Activated CD4-positive, alpha-beta memory T cell treated with anti-CD3 and anti-CD28 coated beads for 36 hours (primary cell): Measurements from ENCODE around the gene PLGLB2. TPM values are rescaled to one million over a fixed set of nuclear protein-coding genes. Genes with fewer than 3 reads are reported as not detected.
"Not testable (repeated sequence)": the region's sequence is repeated elsewhere in the genome, so short reads cannot be mapped to it uniquely, and the experiment has no call there.

ENCODE experiments used
- CTCF ChIA-PET: fragments of 350-600 bp; sonication (Branson Sonifier 250); formaldehyde crosslinking; loops from one replicate; lab custom pipeline; 2021; ENCODE audit warnings: antibody characterized with exemption, inconsistent platforms; lab: Charles Lee
- POLR2A ChIA-PET: fragments of 350-600 bp; sonication (Branson Sonifier 250); formaldehyde crosslinking; loops from one replicate; lab custom pipeline; 2021; ENCODE audit warnings: antibody characterized with exemption; lab: Charles Lee
- DNase-seq: peaks from one replicate; pipeline ENCODE4 v3.0.0-alpha.2; 2020
- H3K27ac Mint-ChIP-seq: one replicate; pipeline ENCODE4 v1.8.0; 2021; ENCODE audit warnings: mixed read lengths
- H3K27me3 Mint-ChIP-seq: one replicate; pipeline ENCODE4 v1.8.0; 2021; ENCODE audit warnings: mixed read lengths
- H3K36me3 Mint-ChIP-seq: one replicate; pipeline ENCODE4 v1.8.0; 2021; ENCODE audit warnings: mixed read lengths
- H3K4me1 Mint-ChIP-seq: one replicate; pipeline ENCODE4 v1.8.0; 2021; ENCODE audit warnings: low read depth, mixed read lengths
- H3K4me3 Mint-ChIP-seq: one replicate; pipeline ENCODE4 v1.8.0; 2021; ENCODE audit warnings: mild to moderate bottlenecking, mixed read lengths
- H3K9me3 Mint-ChIP-seq: one replicate; pipeline ENCODE4 v1.8.0; 2021; ENCODE audit warnings: mixed read lengths
- intact Hi-C: fragments of 100-400 bp; cut with micrococcal nuclease; formaldehyde crosslinking; loops from one replicate; pipeline ENCODE4 v1.15.1; 2023
- total RNA-seq, 2 experiments: library from RNA; stranded (reverse); gene quantifications; one replicate each; pipeline ENCODE4 v1.2.3, GENCODE V29; 2021

The PLGLB2 gene
- total RNA-seq, result under 1 TPM; 0.29 to 0.64 TPM

DNA sequence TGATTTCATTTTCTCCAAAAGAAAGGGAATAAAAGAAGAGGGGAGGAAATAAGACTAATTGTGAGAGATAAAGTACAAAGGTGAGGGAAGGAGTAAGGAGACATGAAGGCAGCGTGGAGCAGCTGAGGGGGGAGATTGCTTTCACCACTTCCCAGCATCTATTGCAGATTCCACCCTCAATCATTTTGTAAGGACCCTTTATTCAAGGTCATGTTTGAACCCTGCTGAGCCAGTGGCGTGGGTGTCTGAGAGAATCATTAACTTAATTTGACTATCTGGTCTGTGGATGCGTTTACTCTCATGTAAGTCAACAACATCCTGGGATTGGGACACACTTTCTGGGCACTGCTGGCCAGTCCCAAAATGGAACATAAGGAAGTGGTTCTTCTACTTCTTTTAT, at the start of gene PLGLB2:
PLGLB2 (plus strand) TSS at position 297 of the 400 bp plus-strand sequence; CDS start at position 364, 67 bp downstream.
- CTCF ChIA-PET, POLR2A ChIA-PET, intact Hi-C loops, H3K27ac Mint-ChIP-seq, H3K4me1 Mint-ChIP-seq, H3K4me3 Mint-ChIP-seq, DNase-seq, H3K9me3 Mint-ChIP-seq, H3K27me3 Mint-ChIP-seq, H3K36me3 Mint-ChIP-seq: not testable (repeated sequence)

DNA sequence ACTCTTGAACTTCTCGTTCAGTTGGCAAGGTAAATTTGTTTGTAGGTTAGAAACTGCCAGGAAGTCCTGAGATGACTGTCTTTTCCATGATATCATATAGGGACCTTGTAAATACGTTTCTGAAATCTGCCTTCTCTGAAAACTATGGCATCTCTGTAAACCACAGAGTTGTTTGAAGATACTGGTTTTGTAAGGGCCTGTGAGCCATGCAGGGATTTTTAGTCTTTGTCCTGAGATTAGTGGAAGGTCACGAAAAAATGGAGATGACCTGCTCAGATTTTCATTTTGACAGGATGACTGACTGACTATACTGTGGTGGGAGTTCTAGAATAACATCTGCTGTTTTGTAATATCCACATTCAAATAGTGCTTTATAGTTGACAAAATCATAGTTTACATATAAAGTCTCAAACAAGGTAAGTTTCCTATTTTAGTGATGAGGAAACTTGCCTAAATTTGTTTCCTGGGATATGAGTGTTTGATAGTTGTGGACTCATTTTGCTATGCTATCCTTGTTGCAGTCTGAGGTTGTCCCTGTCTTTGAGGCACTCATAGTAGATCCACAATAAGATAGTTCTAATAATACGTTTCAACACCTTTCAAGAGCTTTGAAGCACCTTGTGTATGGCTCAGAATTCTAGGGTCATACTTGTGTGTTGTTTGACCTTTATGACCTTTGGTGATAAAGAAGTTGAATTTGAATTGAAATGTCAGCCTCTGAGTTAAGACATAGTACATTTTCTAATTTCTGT, 43.1 kb upstream of the PLGLB2 start:
- H3K9me3 Mint-ChIP-seq, H3K27me3 Mint-ChIP-seq, DNase-seq, H3K36me3 Mint-ChIP-seq, POLR2A ChIA-PET, intact Hi-C loops, CTCF ChIA-PET, H3K4me1 Mint-ChIP-seq: not testable (repeated sequence)
- peak overlapping the region; percentile 76 for H3K27ac Mint-ChIP-seq
- H3K4me3 Mint-ChIP-seq, result peak overlapping the region; percentile 6

DNA sequence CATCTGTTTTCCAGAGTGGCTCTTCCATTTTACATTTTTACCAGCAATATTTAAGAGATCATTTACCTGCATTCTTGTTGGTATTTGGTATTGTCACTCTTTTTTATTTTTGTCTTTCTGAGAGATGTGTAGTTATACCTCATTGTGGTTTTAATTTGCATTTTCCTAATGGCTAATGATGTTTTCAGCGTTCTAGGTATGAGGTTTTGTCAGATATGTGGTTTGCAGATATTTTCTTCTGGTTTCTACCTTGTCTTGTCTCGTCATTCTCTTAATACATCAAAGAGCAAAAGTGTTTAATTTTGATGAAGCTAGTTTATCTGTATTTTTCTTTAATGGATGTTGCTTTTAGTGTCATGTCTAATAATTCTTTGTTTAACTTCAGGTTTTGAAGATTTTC, 39.5 kb upstream of the PLGLB2 start:
- CTCF ChIA-PET, DNase-seq, H3K4me3 Mint-ChIP-seq, intact Hi-C loops, H3K27me3 Mint-ChIP-seq, H3K36me3 Mint-ChIP-seq, H3K9me3 Mint-ChIP-seq, H3K4me1 Mint-ChIP-seq, POLR2A ChIA-PET, H3K27ac Mint-ChIP-seq: not testable (repeated sequence)

DNA sequence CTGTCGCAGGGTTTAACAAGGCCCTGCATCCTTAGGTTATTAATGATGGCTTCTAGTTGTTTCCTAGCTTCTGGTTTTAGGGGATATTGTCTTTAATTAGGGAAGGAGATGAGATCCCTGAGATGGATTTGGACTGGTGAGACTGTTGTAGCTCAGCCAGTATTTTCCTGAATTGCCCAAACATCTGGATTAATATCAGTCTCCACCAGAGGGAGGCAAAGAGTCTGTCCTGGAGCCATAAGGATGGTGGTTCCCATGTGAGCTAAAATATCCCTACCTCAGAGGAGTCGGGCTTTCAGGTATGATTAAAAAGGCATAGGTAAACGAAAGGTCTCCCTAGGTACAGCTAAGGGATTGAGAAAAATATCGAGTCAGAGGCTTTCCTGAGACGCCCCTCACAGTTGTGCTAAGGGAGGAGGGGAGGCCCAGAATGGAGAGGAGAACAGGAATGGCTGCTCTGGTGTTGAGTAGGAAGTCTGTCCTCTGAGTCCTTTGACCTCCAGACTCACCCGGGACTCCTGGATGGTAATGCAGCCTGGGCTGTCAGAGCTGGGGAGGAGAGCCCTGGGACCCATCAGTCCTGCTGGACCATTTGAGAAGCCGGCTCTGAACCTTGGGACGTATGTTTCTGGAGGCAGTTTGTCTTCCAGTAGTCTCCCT, 19.8 kb upstream of the PLGLB2 start:
- H3K36me3 Mint-ChIP-seq, H3K27me3 Mint-ChIP-seq, DNase-seq, POLR2A ChIA-PET, H3K27ac Mint-ChIP-seq, H3K4me1 Mint-ChIP-seq, H3K4me3 Mint-ChIP-seq, CTCF ChIA-PET, intact Hi-C loops, H3K9me3 Mint-ChIP-seq: not testable (repeated sequence)

DNA sequence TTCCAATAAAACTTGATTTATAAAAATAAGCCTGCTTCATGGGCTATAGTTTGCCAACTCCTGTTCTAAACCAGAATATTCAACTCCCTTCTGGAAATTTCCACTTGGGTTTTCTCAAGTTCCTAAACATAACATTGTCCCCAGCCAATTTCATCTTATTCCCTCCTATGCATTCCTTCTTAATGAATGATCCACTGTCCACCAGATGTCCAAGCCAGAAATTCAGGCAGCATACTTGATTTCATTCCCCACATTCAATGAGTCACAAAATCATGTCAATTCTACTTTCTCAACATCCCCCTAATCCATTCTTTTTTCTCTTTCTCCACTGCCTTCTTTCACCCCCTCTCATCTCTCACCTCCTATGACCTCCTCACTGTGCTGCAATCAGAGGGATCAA, 7.0 kb upstream of the PLGLB2 start:
- H3K27ac Mint-ChIP-seq, H3K4me3 Mint-ChIP-seq, H3K9me3 Mint-ChIP-seq, CTCF ChIA-PET, POLR2A ChIA-PET, H3K4me1 Mint-ChIP-seq, intact Hi-C loops, H3K27me3 Mint-ChIP-seq, DNase-seq, H3K36me3 Mint-ChIP-seq: not testable (repeated sequence)

DNA sequence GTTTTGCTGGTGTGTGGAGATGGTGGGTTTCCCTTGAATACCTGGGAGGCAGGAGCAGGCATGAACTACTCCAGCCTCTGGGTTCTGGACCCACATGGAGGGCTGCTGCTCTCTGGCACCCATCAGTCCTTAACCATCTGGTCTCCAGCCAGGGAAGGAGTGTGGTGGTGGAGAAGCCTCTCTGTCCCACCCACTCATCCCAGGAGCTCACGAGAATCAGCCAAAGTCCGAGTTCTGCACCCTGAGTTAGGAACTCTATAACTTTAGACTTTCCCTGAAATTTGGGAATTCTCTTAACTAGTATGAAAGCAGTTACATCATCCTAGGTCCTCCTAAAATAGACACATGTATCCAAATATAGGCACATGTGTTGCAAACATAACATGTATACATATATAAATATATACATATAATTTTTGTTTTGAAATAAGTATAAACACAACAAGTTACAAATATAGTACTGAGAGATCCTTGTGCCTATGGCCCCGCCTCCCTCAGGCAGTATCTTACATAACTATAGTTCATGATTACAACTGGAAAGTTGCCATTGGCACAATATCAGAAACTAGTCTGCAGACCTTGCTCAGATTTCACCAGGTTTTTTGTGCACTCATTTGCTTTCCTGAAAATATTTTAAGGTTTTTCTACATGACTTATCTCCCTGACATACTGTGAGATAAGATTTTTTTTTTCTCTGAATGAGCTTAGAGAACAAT, 5.3 kb upstream of the PLGLB2 start:
- H3K4me3 Mint-ChIP-seq, intact Hi-C loops, H3K4me1 Mint-ChIP-seq, CTCF ChIA-PET, POLR2A ChIA-PET, H3K36me3 Mint-ChIP-seq, H3K27me3 Mint-ChIP-seq, DNase-seq, H3K27ac Mint-ChIP-seq, H3K9me3 Mint-ChIP-seq: not testable (repeated sequence)

DNA sequence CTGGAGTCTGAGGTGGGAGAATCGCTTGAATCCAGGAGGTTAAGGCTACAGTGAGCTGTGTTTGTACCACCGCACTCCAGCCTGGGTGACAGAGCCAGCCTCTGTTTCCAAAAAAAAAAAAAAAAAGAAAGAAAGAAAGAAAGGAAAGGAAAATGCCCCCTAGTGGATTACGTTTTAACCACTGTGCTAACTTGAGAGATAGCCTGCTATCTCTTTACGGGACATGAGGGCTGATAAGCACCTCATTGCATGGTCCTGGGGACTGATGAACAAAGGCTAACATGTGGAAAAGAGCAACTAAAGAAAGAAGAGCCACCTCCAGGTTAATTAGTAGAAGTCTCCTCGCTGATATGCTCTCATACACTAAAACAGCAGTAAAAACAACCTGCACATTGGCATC, 4.2 kb upstream of the PLGLB2 start:
- POLR2A ChIA-PET, DNase-seq, H3K27me3 Mint-ChIP-seq, H3K36me3 Mint-ChIP-seq, CTCF ChIA-PET, intact Hi-C loops, H3K27ac Mint-ChIP-seq, H3K9me3 Mint-ChIP-seq, H3K4me1 Mint-ChIP-seq, H3K4me3 Mint-ChIP-seq: not testable (repeated sequence)

DNA sequence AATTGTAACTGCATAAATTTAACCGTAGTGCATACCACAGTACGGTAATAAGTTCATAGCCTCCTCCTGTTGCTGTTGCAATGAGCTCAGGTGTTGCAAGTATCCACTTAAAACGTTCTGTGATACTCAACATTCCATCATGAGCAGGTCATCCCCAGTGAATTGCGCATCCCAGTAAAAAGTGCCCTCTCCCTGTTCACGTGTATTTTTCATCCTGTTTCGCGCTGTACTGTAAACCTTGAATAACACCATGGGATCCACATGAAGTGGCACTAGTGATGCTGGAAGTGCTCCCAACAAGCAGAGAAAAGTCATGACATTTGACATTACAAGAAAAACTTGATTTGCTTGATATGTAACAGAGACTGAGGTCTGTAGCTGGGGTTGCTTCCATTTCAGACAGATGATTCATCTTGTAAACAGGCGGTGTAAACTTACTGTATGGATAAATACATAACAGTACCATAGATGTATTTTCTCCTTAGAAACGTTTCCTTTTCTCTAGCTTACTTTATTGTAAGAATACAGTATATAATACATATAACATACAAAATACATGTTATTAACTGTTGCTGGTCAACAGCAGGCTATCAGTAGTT, 2.4 kb upstream of the PLGLB2 start:
- H3K36me3 Mint-ChIP-seq, H3K4me3 Mint-ChIP-seq, H3K9me3 Mint-ChIP-seq, POLR2A ChIA-PET, H3K27ac Mint-ChIP-seq, H3K27me3 Mint-ChIP-seq, DNase-seq, intact Hi-C loops, H3K4me1 Mint-ChIP-seq, CTCF ChIA-PET: not testable (repeated sequence)

DNA sequence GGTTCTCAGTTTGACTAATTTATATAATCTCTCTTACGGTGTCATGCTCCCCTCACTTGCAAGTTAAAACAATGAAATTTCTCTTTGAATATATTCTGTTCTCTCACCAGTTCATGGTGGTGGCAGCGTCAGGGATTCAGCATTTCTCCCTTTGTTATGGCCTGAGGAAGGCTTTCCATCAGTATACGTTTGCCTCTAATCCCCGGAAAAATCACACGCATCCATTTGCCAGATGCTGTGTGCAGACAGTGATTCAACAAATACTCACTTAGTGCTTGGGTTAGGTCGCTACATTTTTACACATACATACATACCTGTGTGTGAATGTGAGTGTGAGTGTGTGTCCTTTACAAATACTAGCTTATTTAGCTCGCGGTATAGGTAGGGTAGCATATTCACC, 637 bp downstream of the PLGLB2 start:
- DNase-seq, POLR2A ChIA-PET, CTCF ChIA-PET, H3K36me3 Mint-ChIP-seq, H3K4me3 Mint-ChIP-seq, H3K9me3 Mint-ChIP-seq, H3K4me1 Mint-ChIP-seq, H3K27me3 Mint-ChIP-seq, intact Hi-C loops, H3K27ac Mint-ChIP-seq: not testable (repeated sequence)

DNA sequence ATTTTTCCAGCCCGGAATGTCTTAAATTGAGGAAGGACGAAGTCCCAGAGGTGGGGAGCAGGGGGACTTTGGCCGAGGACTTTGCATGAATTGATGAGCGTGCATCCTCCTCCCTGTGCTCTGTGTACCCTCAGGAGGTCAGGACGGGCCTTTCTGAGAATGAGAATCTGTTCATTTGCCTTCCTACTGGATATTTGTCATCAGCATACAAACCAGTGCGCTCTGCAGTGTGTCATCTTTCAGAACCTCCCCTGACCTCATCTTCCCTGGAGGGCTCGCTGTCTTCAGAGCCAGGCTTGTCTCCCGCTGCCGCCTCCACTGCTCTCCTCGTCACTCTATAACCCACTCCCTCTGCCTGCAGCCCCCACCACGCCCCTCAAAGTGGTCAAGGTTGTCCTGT, 2.7 kb downstream of the PLGLB2 start:
- DNase-seq, intact Hi-C loops, H3K36me3 Mint-ChIP-seq, H3K9me3 Mint-ChIP-seq, H3K4me3 Mint-ChIP-seq, CTCF ChIA-PET, H3K27me3 Mint-ChIP-seq, H3K4me1 Mint-ChIP-seq, H3K27ac Mint-ChIP-seq, POLR2A ChIA-PET: not testable (repeated sequence)

DNA sequence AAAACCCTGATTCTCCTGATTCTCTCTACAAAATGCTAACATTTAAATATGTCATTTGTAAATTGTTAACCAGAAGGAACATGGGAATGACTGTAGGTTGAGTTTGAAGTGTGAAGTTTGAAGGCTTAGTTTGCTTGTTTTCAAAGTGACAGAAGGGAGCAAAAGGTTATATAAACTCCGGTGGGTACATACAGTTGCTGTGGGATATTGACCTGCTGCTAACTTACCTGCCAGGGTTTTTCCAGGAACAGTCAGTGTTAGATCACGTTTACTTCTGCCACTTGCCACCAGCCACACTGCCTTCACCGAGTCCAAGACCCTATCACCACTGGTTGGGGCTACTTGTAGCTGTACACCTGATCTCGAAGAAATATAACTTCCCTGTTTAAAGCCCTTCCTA, 6.9 kb downstream of the PLGLB2 start:
- H3K4me3 Mint-ChIP-seq, H3K36me3 Mint-ChIP-seq, H3K27ac Mint-ChIP-seq, H3K4me1 Mint-ChIP-seq, H3K27me3 Mint-ChIP-seq, H3K9me3 Mint-ChIP-seq, DNase-seq, intact Hi-C loops, POLR2A ChIA-PET, CTCF ChIA-PET: not testable (repeated sequence)
